Mesenchymal stem cell (in vitro differentiated cells and primary cell): ENCODE data around the gene FYB2.

Source experiments
- DNase-seq: peaks from one replicate; pipeline ENCODE4 v3.0.0-alpha.2; 2013
- H2AFZ ChIP-seq: one replicate; pipeline ENCODE4 v1.6.1; 2013; ENCODE audit warnings: low read depth, mild to moderate bottlenecking, control low read depth, inconsistent platforms, low read length, moderate library complexity
- H2AK5ac ChIP-seq: 2 replicates; pipeline ENCODE4 v1.6.1; 2013; ENCODE audit warnings: low read length, moderate library complexity, mild to moderate bottlenecking, inconsistent platforms; ENCODE audit not compliant: severe bottlenecking
- H2BK120ac ChIP-seq: one replicate; pipeline ENCODE4 v1.6.1; 2013; ENCODE audit warnings: low read depth, mild to moderate bottlenecking, inconsistent platforms, low read length, moderate library complexity
- H2BK12ac ChIP-seq, 2 experiments: one replicate each; pipeline ENCODE4 v1.6.1; 2013; ENCODE audit warnings: inconsistent platforms in 2 of 2, low read length in 2 of 2, mild to moderate bottlenecking in 2 of 2, moderate library complexity in 2 of 2, control low read depth in 1 of 2
- H2BK15ac ChIP-seq: one replicate; pipeline ENCODE4 v1.6.1; 2013; ENCODE audit warnings: mild to moderate bottlenecking, low read depth, inconsistent platforms; ENCODE audit not compliant: poor library complexity, severe bottlenecking
- H2BK5ac ChIP-seq: 2 replicates; pipeline ENCODE4 v1.6.1; 2013; ENCODE audit warnings: low read depth, mild to moderate bottlenecking, low read length, control low read depth, inconsistent platforms; ENCODE audit not compliant: poor library complexity, severe bottlenecking
- H3K14ac ChIP-seq, 2 experiments: one replicate each; pipeline ENCODE4 v1.6.1; 2013; ENCODE audit warnings: inconsistent platforms in 2 of 2, low read length in 2 of 2, control low read depth in 1 of 2, mild to moderate bottlenecking in 1 of 2, moderate library complexity in 1 of 2
- H3K18ac ChIP-seq, 2 experiments: one replicate each; pipeline ENCODE4 v1.6.1; 2013; ENCODE audit warnings: inconsistent platforms in 2 of 2, low read length in 2 of 2, control low read depth in 1 of 2, low read depth in 1 of 2, mild to moderate bottlenecking in 1 of 2
- H3K23ac ChIP-seq, 2 experiments: one replicate each; pipeline ENCODE4 v1.6.1; 2013; ENCODE audit warnings: inconsistent platforms in 2 of 2, low read length in 2 of 2, mild to moderate bottlenecking in 2 of 2, moderate library complexity in 2 of 2, control low read depth in 1 of 2
- H3K27ac ChIP-seq: 2 replicates; pipeline ENCODE4 v1.5.1; 2013; ENCODE audit warnings: mild to moderate bottlenecking, moderate library complexity, low read length, control low read depth, inconsistent platforms; ENCODE audit not compliant: poor library complexity, severe bottlenecking
- H3K27me3 ChIP-seq, 2 experiments: 2 replicates each; pipeline versions ENCODE4 v1.6.1 to v1.7.0; 2013; ENCODE audit warnings: low read length in 2 of 2, mild to moderate bottlenecking in 2 of 2, moderate library complexity in 2 of 2, control low read depth in 1 of 2, inconsistent platforms in 1 of 2; ENCODE audit not compliant: control insufficient read depth in 1 of 2, insufficient read depth in 1 of 2
- H3K36me3 ChIP-seq, 2 experiments: 2 replicates each; pipeline versions ENCODE4 v1.6.1 to v1.7.0; 2013; ENCODE audit warnings: low read length in 2 of 2, control low read depth in 1 of 2, inconsistent platforms in 1 of 2, low read depth in 1 of 2, mild to moderate bottlenecking in 1 of 2; ENCODE audit not compliant: insufficient read depth in 2 of 2, control insufficient read depth in 1 of 2
- H3K4ac ChIP-seq, 2 experiments: one replicate each; pipeline ENCODE4 v1.6.1; 2013; ENCODE audit warnings: inconsistent platforms in 2 of 2, low read length in 2 of 2, mild to moderate bottlenecking in 2 of 2, moderate library complexity in 2 of 2, control low read depth in 1 of 2, low read depth in 1 of 2
- H3K4me1 ChIP-seq: 2 replicates; pipeline ENCODE4 v1.6.1; 2013; ENCODE audit warnings: low read depth, low read length, control low read depth; ENCODE audit not compliant: control insufficient read depth, insufficient read depth
- H3K4me2 ChIP-seq: 2 replicates; pipeline ENCODE4 v1.6.1; 2013; ENCODE audit warnings: low read length, mild to moderate bottlenecking, inconsistent platforms; ENCODE audit not compliant: poor library complexity, severe bottlenecking
- H3K4me3 ChIP-seq, 2 experiments: 2 replicates each; pipeline versions ENCODE4 v1.5.1 to v1.7.0; 2013; ENCODE audit warnings: low read length in 2 of 2, mild to moderate bottlenecking in 2 of 2, control low read depth in 1 of 2, low read depth in 1 of 2; ENCODE audit not compliant: insufficient read depth in 1 of 2
- H3K79me1 ChIP-seq: replicated peaks from 2 replicates; pipeline ENCODE4 v1.6.1; 2013; ENCODE audit warnings: mild to moderate bottlenecking, control low read depth, low read length, inconsistent platforms; ENCODE audit not compliant: poor library complexity, severe bottlenecking
- H3K9ac ChIP-seq: 2 replicates; pipeline ENCODE4 v1.7.0; 2013; ENCODE audit warnings: mild to moderate bottlenecking, low read length, moderate library complexity
- H3K9me3 ChIP-seq: 2 replicates; pipeline ENCODE4 v1.7.0; 2013; ENCODE audit warnings: mild to moderate bottlenecking, low read length; ENCODE audit not compliant: control insufficient read depth
- H4K8ac ChIP-seq: one replicate; pipeline ENCODE4 v1.6.1; 2013; ENCODE audit warnings: inconsistent platforms, mild to moderate bottlenecking, low read length, moderate library complexity
- H4K91ac ChIP-seq: one replicate; pipeline ENCODE4 v1.6.1; 2013; ENCODE audit warnings: mild to moderate bottlenecking, low read length, inconsistent platforms
- WGBS: methylation state at CpG from one replicate; pipeline ENCODE4 v1.1.7; 2013; ENCODE audit warnings: mixed read lengths; 5-methylcytosine and 5-hydroxymethylcytosine counted together

FYB2 gene

DNA sequence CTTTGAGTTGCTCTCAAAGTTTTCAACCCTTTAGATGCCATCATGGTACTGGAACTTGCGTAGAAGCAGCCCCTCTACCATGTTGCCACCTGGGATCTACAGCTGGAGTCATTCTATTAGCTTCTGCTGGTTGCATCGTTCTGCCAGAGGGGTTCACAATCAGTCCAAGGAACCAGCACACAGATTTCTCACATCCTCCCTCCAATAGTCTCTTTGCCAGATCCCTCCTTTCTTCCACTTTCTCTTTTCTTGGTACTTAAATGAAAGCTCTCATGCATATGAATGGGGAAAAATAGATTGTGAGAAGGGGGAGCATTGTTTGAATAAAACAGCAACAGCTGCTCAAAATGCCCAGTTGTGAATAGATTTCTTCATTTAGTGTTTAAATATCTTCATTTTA is 31.2 kb upstream of the FYB2 start:
- Histone ChIP-seq H2AFZ (no peak overlapping the region), H2AK5ac (no peak overlapping the region), H3K36me3 (no peaks in the 10 kb centered on the region), H3K23ac (no peak overlapping the region), H4K8ac (no peak overlapping the region), H2BK5ac (no peak overlapping the region), H3K9ac (no peak overlapping the region), H3K14ac (no peak overlapping the region), H3K4me2 (no peak overlapping the region), H3K27ac (no peak overlapping the region), H3K18ac (no peak overlapping the region), H2BK120ac (no peak overlapping the region), H3K4me3 (no peak overlapping the region), H4K91ac (no peak overlapping the region), H3K27me3 (no peaks in the 10 kb centered on the region), H3K4me1 (no peaks in the 10 kb centered on the region), H2BK12ac (no peak overlapping the region), H3K9me3 (no peaks in the 10 kb centered on the region), H3K4ac (no peak overlapping the region), H2BK15ac (no peak overlapping the region), H3K79me1 (no peaks in the 10 kb centered on the region)
- DNase-seq, result no peak
- WGBS, result 74% methylated on average over 2 of the region's 2 CpGs

DNA sequence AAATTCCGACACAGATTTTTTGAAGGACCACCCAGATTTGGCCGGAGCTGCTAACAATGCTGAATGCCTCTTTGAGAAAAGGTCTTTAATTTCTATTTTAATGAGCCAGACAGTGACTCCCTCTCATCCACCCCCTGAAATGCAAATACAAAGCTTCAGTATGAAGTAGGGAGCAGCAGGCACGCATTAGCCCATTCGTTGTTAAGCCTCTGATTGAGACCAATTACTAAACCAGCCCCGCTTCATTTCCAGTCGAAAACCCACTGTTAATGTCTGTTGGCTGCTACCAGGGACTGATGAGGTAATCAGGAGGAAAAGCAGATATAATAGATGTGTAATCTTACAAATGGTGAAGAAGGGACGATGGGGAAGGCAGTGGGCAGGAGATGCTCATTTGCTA is 30.5 kb upstream of the FYB2 start:
- H3K9ac ChIP-seq, result no peak overlapping the region
- H3K27ac ChIP-seq, result no peak overlapping the region
- H3K79me1 ChIP-seq, result no peaks in the 10 kb centered on the region
- H2BK5ac ChIP-seq, result no peak overlapping the region
- H4K8ac ChIP-seq, result no peak overlapping the region
- no peak overlapping the region for H3K4me3 ChIP-seq
- no peak overlapping the region for H2AK5ac ChIP-seq
- H2BK15ac ChIP-seq, result no peak overlapping the region
- H2AFZ ChIP-seq, result no peak overlapping the region
- H3K4ac ChIP-seq, result no peak overlapping the region
- H3K9me3 ChIP-seq, result no peaks in the 10 kb centered on the region
- no peak overlapping the region for H3K18ac ChIP-seq
- no peak overlapping the region for H2BK120ac ChIP-seq
- WGBS, result 80% methylated on average over 7 of the region's 7 CpGs
- H3K23ac ChIP-seq, result no peak overlapping the region
- H3K36me3 ChIP-seq, result no peaks in the 10 kb centered on the region
- no peak overlapping the region for H2BK12ac ChIP-seq
- no peak for DNase-seq
- peaks cover 0 to 3% of the 10 kb centered on the region in 2 experiments for H3K27me3 ChIP-seq
- H3K14ac ChIP-seq, result no peak overlapping the region
- no peak overlapping the region for H3K4me2 ChIP-seq
- H4K91ac ChIP-seq, result no peak overlapping the region
- H3K4me1 ChIP-seq, result peaks cover 2% of the 10 kb centered on the region

DNA sequence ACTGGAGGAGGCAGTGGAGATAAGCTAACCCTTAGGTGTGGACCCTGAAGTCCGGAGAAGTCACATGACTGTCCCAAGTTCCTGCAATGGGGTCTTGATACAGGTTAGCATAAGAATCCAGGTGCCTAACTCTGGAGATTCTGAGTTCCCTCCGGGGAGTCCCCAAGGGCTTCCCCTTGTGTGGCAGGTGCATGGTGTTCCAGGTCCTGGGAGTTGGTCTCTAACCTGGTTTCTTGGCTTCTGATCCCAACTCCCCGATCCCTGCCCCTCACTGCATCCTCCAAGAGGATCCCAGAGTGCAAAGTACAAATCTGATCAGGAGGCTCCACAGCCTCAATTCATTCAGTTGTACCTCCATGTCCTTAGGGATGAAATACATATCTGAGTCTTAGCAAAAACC is 26.1 kb upstream of the FYB2 start:
- Histone ChIP-seq H2BK15ac (no peak overlapping the region), H3K4ac (no peak overlapping the region), H3K27me3 (peaks cover 0 to 14% of the 10 kb centered on the region in 2 experiments), H2BK120ac (no peak overlapping the region), H3K23ac (no peak overlapping the region), H3K9me3 (no peaks in the 10 kb centered on the region), H4K91ac (no peak overlapping the region), H3K36me3 (no peaks in the 10 kb centered on the region), H3K14ac (no peak overlapping the region), H3K9ac (no peak overlapping the region), H2BK5ac (no peak overlapping the region), H2AK5ac (no peak overlapping the region), H3K18ac (no peak overlapping the region), H3K79me1 (no peaks in the 10 kb centered on the region), H3K4me2 (no peak overlapping the region), H2AFZ (no peak overlapping the region), H3K4me1 (peaks cover 4% of the 10 kb centered on the region), H2BK12ac (no peak overlapping the region), H3K4me3 (no peak overlapping the region), H4K8ac (no peak overlapping the region), H3K27ac (no peak overlapping the region)
- WGBS, result 79% methylated on average over 3 of the region's 3 CpGs
- DNase-seq, result no peak

DNA sequence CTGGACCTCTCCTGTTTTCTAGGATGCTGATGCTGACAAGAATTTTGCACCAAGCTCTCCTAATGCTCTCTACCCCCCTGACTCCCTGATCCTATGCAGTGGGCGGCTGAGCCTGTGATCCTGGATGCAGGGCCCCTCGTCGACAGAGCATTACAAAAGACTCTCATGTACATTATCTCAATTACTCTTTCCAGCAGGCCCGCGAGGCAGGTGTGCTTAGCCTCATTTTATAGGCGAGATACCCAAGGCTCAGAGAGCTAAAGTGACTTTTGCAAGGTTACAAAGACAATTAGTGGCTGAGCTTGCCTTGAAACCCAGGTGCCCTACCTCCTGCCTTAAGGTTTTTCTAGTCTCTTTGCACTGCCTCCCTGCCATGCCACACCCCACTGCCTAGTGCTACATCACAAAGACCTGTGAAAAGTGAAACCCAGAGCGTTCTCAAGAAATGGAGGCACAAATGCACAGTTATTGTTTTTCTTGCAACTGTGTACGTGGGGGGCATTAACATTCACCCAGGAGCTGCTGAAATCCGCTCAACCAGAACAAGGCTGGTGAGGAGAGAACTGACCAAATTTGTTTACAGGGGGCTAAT is 25.4 kb upstream of the FYB2 start:
- peak overlapping the region; percentile 5 for H3K4me2 ChIP-seq
- no peak overlapping the region for H3K14ac ChIP-seq
- no peak overlapping the region for H3K4ac ChIP-seq
- DNase-seq, result no peak
- peaks cover 4% of the 10 kb centered on the region for H3K9me3 ChIP-seq
- H3K79me1 ChIP-seq, result no peaks in the 10 kb centered on the region
- H3K18ac ChIP-seq, result no peak overlapping the region
- H4K8ac ChIP-seq, result no peak overlapping the region
- no peak overlapping the region for H3K4me3 ChIP-seq
- H3K23ac ChIP-seq, result no peak overlapping the region
- no peak overlapping the region for H2BK12ac ChIP-seq
- no peak overlapping the region for H2BK5ac ChIP-seq
- H3K27me3 ChIP-seq, result peaks cover 0 to 14% of the 10 kb centered on the region in 2 experiments
- no peak overlapping the region for H2AFZ ChIP-seq
- H2AK5ac ChIP-seq, result no peak overlapping the region
- H3K4me1 ChIP-seq, result peaks cover 4% of the 10 kb centered on the region
- H4K91ac ChIP-seq, result no peak overlapping the region
- no peak overlapping the region for H3K9ac ChIP-seq
- WGBS, result 62% methylated on average over 9 of the region's 9 CpGs
- no peaks in the 10 kb centered on the region for H3K36me3 ChIP-seq
- H2BK15ac ChIP-seq, result no peak overlapping the region
- no peak overlapping the region for H3K27ac ChIP-seq
- H2BK120ac ChIP-seq, result no peak overlapping the region
